Omental fat pad (tissue), 4 donors: ENCODE measurements around the gene SLC9A8. TPM values are rescaled to one million over a fixed set of nuclear protein-coding genes. Genes with fewer than 3 reads are reported as not detected.
"Not testable (repeated sequence)": the region's sequence is repeated elsewhere in the genome, so short reads cannot be mapped to it uniquely, and the experiment has no call there.

Experiments used
- ATAC-seq: fragments of 150-250 bp; one replicate; pipeline ENCODE4 v1.9.1; 2016; ENCODE audit warnings: mild to moderate bottlenecking, moderate library complexity; ENCODE audit not compliant: low FRiP score
- DNase-seq: peaks from one replicate; pipeline ENCODE4 v3.0.0-alpha.2; 2019; ENCODE audit warnings: low spot score
- CTCF ChIP-seq, 3 donors: fragments of 450-650 bp; IDR thresholded peaks; one replicate each; pipeline ENCODE4 v1.5.1; 2016 to 2017; ENCODE audit warnings: antibody characterized with exemption in 3 of 3, mild to moderate bottlenecking in 3 of 3, moderate library complexity in 2 of 3
- total RNA-seq, 4 donors: library from RNA; depleted of rRNA; stranded (reverse); fragments of >200 nt; gene quantifications; one replicate each; pipeline ENCODE4 v1.1.0, GENCODE V29; 2016

The SLC9A8 gene
- total RNA-seq, 4 donors from 2014 or later: 8.0 to 13.3 (median 10.7) TPM

DNA sequence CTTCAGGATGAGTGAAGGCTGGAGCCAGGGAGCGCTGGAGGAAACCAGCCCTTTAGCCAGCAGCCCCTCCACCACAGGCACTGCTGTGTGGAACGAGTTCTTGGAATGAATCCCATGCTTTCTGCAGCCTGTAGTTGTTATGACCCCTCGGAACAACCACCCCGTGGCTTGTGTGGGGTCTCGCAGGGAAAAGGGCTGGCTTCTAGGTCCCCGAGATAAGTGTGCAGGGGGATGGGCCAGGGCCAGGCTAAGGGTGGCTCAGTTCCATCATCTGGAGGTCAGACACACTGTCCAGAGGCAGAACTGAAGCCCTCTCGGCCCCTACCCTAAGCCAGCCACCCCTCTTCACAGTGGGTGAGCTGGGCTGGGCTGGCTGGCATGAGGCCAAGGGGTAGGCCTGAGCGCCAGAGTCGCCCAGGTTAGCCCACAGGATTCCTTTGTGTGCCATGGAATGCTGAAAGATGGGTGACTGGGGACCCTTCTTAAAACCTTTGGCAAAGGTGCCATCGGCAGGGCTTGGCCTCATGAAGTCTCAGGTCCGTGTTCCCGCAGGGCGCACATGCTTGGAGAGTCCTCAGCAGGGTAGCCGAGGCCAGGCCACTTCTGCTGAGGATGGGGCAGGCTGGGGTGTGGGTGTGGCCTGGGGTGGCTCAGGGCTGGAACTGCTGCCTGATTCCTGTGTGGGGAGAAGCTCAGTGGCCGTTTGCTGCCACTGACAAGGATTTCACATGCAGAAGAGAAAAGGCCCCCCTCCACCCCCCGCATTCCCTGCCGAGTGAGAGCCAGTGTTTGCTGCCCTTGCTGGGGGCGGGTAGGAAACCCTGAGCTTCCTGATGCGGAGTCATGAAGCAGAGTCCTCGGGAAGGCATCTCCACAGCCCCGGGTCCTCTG, 78.1 kb downstream of the SLC9A8 start:
- no peak for TF ChIP-seq CTCF (IDR thresholded peaks at IDR 0.05)
- ATAC-seq (no peak), DNase-seq (no peak)

DNA sequence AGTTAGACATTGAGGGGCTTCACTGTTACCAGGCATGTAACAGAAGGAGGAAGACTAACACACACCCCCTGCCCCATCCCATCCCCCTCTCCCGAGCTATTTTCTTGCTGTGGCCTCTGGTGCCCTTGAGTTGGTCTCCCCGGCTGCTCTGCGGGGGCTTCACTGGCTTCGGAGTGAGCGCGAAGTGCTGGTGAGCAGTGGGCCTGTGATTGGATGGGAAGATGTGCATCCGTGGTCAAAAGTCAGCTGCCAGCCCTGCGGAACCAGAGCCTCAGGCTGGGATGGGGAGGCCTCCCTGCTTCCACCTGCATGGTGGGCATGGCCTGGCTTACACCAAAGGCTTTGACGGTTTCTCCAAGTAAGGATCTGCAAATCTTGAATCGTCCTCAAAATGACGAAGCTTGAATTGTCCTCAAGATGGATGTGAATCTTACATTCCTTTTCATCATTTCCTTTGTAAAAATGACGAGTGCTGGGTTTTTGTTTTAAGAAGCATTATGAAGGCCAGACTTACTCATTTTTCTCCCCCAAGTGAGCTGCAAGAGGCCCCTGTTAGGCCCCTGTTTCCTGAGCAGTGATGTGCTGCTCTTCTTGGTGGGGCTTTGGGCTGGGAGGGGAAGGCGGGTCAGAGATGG, 79.0 kb downstream of the SLC9A8 start:
- ATAC-seq (no peak), DNase-seq (no peak)
- TF ChIP-seq CTCF (IDR thresholded peaks at IDR 0.05): no peak

GRCh38 chr20:49892260-49892659, 79.6 kb downstream of the SLC9A8 start:
- DNase-seq (peak; percentile 14), ATAC-seq (no peak)
- TF ChIP-seq CTCF (IDR thresholded peaks at IDR 0.05): no peak

DNA sequence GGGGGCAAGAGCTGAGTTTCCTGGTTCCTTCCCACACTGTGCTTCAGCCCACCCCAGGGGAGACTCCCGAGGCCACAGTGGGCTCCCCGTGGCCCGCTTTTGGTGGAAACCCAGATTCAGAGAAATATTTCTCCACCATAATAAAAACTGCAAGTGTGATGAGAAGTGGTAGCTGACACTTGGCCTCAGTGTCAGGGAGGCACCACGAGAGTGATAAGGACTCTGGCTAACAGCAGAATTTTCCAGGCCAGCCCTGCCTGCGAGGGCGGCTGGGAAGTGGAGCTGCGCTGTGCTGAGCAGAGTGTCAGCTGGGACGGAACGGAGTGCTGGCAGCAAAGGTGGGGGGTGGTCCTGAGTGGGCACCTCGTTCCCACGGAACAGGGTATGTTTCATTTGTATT, 80.2 kb downstream of the SLC9A8 start:
- DNase-seq (no peak), ATAC-seq (no peak)
- TF ChIP-seq CTCF (IDR thresholded peaks at IDR 0.05): no peak

DNA sequence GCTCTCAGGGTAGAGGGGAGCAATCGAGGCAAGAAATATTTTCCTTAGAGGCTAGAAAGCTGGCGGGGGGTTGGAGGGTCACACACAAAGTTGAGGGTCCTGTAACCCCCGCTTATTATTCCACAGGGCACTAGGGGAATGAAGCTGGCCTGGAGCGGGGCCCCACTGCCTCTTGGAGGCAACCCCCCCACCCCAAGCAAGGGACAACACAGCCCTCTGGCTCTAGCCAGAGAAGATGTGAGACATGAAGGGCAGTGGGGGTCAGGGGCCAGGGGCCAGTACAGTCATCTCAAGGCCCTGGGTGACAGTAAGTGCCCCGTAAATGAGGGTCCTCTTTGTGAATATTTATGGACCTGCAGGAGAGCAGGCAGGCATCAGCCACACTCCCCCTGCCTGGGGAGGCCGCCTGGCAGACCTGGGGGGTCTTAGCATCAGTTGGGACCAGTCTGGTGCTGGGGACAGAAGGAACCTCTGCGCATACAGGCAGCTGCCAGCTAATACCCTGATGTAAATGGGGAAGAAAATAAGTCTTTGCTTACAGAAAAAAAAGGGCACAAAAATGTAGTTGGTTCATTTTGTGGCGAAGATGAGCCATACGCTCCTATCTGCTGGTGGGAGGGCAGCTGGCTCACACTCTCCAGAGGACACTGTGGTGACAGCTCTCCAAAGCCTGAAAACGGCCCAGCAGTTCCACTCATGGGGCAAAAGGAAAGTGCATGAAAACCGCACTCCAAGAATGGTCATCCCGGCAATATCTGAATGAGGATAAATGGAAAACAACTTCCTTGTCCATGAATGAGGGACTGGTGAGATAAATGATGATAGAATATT, 80.8 kb downstream of the SLC9A8 start:
- no peak for TF ChIP-seq CTCF (IDR thresholded peaks at IDR 0.05)
- ATAC-seq (no peak), DNase-seq (no peak)

DNA sequence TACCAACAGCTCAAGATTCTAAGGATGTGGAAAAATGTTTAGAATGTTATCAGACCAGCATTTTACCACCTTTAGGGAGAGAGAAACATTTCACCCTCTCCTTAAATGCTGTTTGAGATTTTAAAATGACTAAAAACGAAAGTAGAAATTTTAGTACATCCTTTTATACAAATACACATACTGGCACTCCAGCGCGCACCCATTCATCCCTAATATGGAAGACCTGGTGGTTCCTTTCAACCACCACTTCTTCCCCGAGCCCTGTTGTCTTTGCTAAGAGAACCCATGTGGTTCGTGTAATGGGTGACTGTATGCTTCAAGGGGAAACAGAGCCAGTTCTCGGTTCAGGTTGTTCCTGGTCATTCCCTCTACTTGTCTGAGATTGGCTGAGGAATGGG, 81.4 kb downstream of the SLC9A8 start:
- ATAC-seq: no peak
- DNase-seq: no peak

GRCh38 chr20:49895474-49896093, 83.0 kb downstream of the SLC9A8 start:
- not testable (repeated sequence) for DNase-seq, ATAC-seq

More for the DNA sequence above, 81.4 kb downstream of the SLC9A8 start:
- TF ChIP-seq CTCF (IDR thresholded peaks at IDR 0.05): no peak
